Karpas-422 (cell line): ENCODE data around the gene FCRL6. TPM values are rescaled to one million over a fixed set of nuclear protein-coding genes. Genes with fewer than 3 reads are reported as not detected.

Experiments
- DNase-seq: peaks from one replicate; pipeline ENCODE4 v3.0.0-alpha.2; 2015
- H2AFZ ChIP-seq: fragments of 200-600 bp; sonication (generic); 2 replicates; pipeline ENCODE4 v1.6.1; 2014; ENCODE audit warnings: antibody characterized with exemption, low read length, mixed read lengths
- H3K27ac ChIP-seq: fragments of 200-600 bp; sonication (generic); 2 replicates; pipeline ENCODE4 v1.5.1; 2014; ENCODE audit warnings: mild to moderate bottlenecking, low read length, moderate library complexity
- H3K27me3 ChIP-seq: fragments of 200-600 bp; sonication (generic); 2 replicates; pipeline ENCODE4 v1.6.1; 2014; ENCODE audit warnings: low read length, mixed read lengths
- H3K36me3 ChIP-seq: fragments of 200-600 bp; sonication (generic); 2 replicates; pipeline ENCODE4 v1.6.1; 2014; ENCODE audit warnings: low read length, mixed read lengths; ENCODE audit not compliant: insufficient read depth
- H3K4me1 ChIP-seq: fragments of 200-600 bp; sonication (generic); 2 replicates; pipeline ENCODE4 v1.6.1; 2014; ENCODE audit warnings: mild to moderate bottlenecking, low read length, mixed read lengths
- H3K4me2 ChIP-seq: fragments of 200-600 bp; sonication (generic); 2 replicates; pipeline ENCODE4 v1.6.1; 2014; ENCODE audit warnings: low read length, low read depth, mild to moderate bottlenecking; ENCODE audit not compliant: poor library complexity, severe bottlenecking
- H3K4me3 ChIP-seq: fragments of 200-600 bp; sonication (generic); 2 replicates; pipeline ENCODE4 v1.5.1; 2014; ENCODE audit warnings: mild to moderate bottlenecking, antibody characterized with exemption, low read length, mixed read lengths
- H3K79me2 ChIP-seq: fragments of 200-600 bp; sonication (generic); 2 replicates; pipeline ENCODE4 v1.6.1; 2014; ENCODE audit warnings: mild to moderate bottlenecking, low read length, mixed read lengths
- H3K9ac ChIP-seq: fragments of 200-600 bp; sonication (generic); 2 replicates; pipeline ENCODE4 v1.6.0; 2014; ENCODE audit warnings: low read length
- H3K9me2 ChIP-seq: fragments of 200-600 bp; sonication (generic), shearing (Covaris generic); replicated peaks from 2 replicates; pipeline ENCODE4 v1.6.0; 2014; ENCODE audit warnings: mild to moderate bottlenecking, low read length, moderate library complexity; ENCODE audit not compliant: insufficient read depth
- H3K9me3 ChIP-seq: fragments of 300-700, 200-600 bp; sonication (generic); 2 replicates; pipeline ENCODE4 v1.6.1; 2014; ENCODE audit warnings: low read length, mixed read lengths
- H4K20me1 ChIP-seq: fragments of 200-600 bp; sonication (generic); 2 replicates; pipeline ENCODE4 v1.6.1; 2014; ENCODE audit warnings: mild to moderate bottlenecking, antibody characterized with exemption, low read length, low read depth; ENCODE audit not compliant: insufficient read depth
- total RNA-seq: library from RNA; depleted of rRNA; stranded (reverse); fragments of >200 nt; shearing (Covaris generic); gene quantifications from 2 replicates; pipeline ENCODE4 v1.2.3, GENCODE V29; 2014; ENCODE audit warnings: low replicate concordance

Gene FCRL6
- total RNA-seq, 1 experiment from 2014 or later: not detected

GRCh38 chr1:159804924-159805323, 2.8 kb downstream of the FCRL6 start:
- DNase-seq: no peak
- no peaks in the 10 kb centered on the region for H3K79me2 ChIP-seq
- H3K27me3 ChIP-seq: no peaks in the 10 kb centered on the region
- H3K36me3 ChIP-seq: no peaks in the 10 kb centered on the region
- no peak overlapping the region for H3K4me2 ChIP-seq
- H3K4me3 ChIP-seq: no peak overlapping the region
- no peak overlapping the region for H3K27ac ChIP-seq
- no peak overlapping the region for H3K9ac ChIP-seq
- H3K9me2 ChIP-seq: no peaks in the 10 kb centered on the region
- no peak overlapping the region for H2AFZ ChIP-seq
- no peaks in the 10 kb centered on the region for H3K4me1 ChIP-seq
- no peaks in the 10 kb centered on the region for H4K20me1 ChIP-seq
- H3K9me3 ChIP-seq: no peaks in the 10 kb centered on the region

- no peak for DNase-seq
- H3K4me1 ChIP-seq: no peaks in the 10 kb centered on the region
- H3K4me3 ChIP-seq: no peak overlapping the region
- no peaks in the 10 kb centered on the region for H3K9me2 ChIP-seq
- H3K36me3 ChIP-seq: no peaks in the 10 kb centered on the region
- H3K9ac ChIP-seq: no peak overlapping the region
- H3K9me3 ChIP-seq: no peaks in the 10 kb centered on the region
- no peak overlapping the region for H3K27ac ChIP-seq
- no peak overlapping the region for H2AFZ ChIP-seq
- H3K79me2 ChIP-seq: no peaks in the 10 kb centered on the region
- H3K27me3 ChIP-seq: no peaks in the 10 kb centered on the region
- H3K4me2 ChIP-seq: no peak overlapping the region
- H4K20me1 ChIP-seq: no peaks in the 10 kb centered on the region
Observed at GRCh38 chr1:159815926-159816325, 13.8 kb downstream of the FCRL6 start.

DNA sequence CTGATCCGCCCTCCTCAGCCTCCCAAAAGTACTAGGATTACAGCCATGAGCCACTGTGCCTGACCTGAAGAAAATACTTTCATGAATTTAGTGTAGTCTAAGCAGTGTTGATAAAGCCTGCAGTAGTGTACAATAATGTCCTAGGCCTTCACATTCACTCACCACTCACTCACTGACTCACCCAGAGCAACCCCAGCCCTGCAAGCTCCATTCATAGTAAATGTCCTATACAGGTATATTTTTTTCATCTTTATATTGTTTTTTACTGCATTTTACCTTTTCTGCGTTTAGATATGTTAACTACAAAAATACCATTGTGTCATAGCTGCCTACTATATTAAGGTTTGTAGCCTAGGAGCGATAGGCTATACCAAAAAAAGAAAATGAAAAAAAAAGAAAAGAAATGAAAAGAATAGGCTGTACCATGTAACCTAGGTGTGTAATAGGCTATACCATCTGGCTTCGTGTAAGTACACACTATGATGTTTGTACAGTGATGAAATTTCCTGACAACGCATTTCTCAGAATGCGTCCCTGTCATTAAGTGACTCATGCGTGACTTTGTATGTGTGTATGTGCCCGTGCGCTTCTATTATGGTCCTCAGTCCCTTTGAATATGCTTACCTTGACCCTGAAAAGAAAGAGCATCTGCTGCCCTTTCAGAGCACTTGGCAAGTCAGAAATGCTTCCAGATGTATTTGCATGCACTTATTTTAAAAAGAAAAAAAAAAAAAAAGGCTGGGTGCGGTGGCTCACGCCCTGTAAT, 15.3 kb downstream of the FCRL6 start:
- Histone ChIP-seq H3K4me2 (no peak overlapping the region), H3K9me3 (no peaks in the 10 kb centered on the region), H3K9ac (no peak overlapping the region), H4K20me1 (no peaks in the 10 kb centered on the region), H3K4me1 (no peaks in the 10 kb centered on the region), H3K79me2 (no peaks in the 10 kb centered on the region), H2AFZ (no peak overlapping the region), H3K27ac (no peak overlapping the region), H3K9me2 (no peaks in the 10 kb centered on the region), H3K4me3 (no peak overlapping the region), H3K27me3 (no peaks in the 10 kb centered on the region), H3K36me3 (no peaks in the 10 kb centered on the region)
- DNase-seq: no peak

- H3K4me3 ChIP-seq: no peak overlapping the region
- no peaks in the 10 kb centered on the region for H3K79me2 ChIP-seq
- no peaks in the 10 kb centered on the region for H3K9me2 ChIP-seq
- H3K4me2 ChIP-seq: no peak overlapping the region
- no peaks in the 10 kb centered on the region for H3K36me3 ChIP-seq
- H3K27me3 ChIP-seq: no peaks in the 10 kb centered on the region
- no peaks in the 10 kb centered on the region for H4K20me1 ChIP-seq
- H3K9me3 ChIP-seq: no peaks in the 10 kb centered on the region
- no peak for DNase-seq
- H3K4me1 ChIP-seq: no peaks in the 10 kb centered on the region
- H3K27ac ChIP-seq: no peak overlapping the region
- H3K9ac ChIP-seq: no peak overlapping the region
- no peak overlapping the region for H2AFZ ChIP-seq
Observed at GRCh38 chr1:159821171-159821867, 19.2 kb downstream of the FCRL6 start.

DNA sequence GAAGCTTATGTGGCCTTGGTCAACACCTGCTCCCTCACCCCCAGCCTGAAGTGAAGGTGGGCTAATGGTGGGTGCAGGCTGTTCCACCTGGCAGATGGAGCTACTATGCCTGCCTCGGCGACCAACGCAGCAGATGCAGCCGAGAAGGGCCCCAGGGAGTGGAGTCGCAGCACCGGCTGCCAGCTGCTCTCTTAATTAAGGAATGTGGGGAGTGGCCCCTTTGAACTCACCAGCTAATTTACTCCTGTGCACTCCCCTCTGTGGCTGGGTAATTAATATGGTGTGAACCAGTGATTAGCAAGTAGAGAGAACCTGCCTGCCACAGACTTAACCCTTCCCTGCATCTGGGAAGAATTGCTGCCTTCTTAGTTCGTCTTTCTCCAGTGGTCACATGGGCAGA, 21.2 kb downstream of the FCRL6 start:
- Histone ChIP-seq H3K27me3 (no peaks in the 10 kb centered on the region), H3K79me2 (no peaks in the 10 kb centered on the region), H3K9ac (no peak overlapping the region), H3K9me3 (no peaks in the 10 kb centered on the region), H3K36me3 (no peaks in the 10 kb centered on the region), H3K4me3 (no peak overlapping the region), H3K4me2 (no peak overlapping the region), H2AFZ (no peak overlapping the region), H3K27ac (no peak overlapping the region), H3K4me1 (no peaks in the 10 kb centered on the region), H4K20me1 (no peaks in the 10 kb centered on the region), H3K9me2 (no peaks in the 10 kb centered on the region)
- DNase-seq: no peak

- H3K27ac ChIP-seq: no peak overlapping the region
- H2AFZ ChIP-seq: no peak overlapping the region
- no peaks in the 10 kb centered on the region for H4K20me1 ChIP-seq
- no peaks in the 10 kb centered on the region for H3K9me3 ChIP-seq
- no peak for DNase-seq
- no peak overlapping the region for H3K9ac ChIP-seq
- no peaks in the 10 kb centered on the region for H3K36me3 ChIP-seq
- H3K4me3 ChIP-seq: no peak overlapping the region
- H3K27me3 ChIP-seq: no peaks in the 10 kb centered on the region
- H3K4me1 ChIP-seq: no peaks in the 10 kb centered on the region
- no peaks in the 10 kb centered on the region for H3K9me2 ChIP-seq
- H3K79me2 ChIP-seq: no peaks in the 10 kb centered on the region
- H3K4me2 ChIP-seq: no peak overlapping the region
Observed at GRCh38 chr1:159825564-159825963, 23.4 kb downstream of the FCRL6 start.

GRCh38 chr1:159826441-159827101, 24.4 kb downstream of the FCRL6 start, which contains the start of gene SLAMF8:
TSS of gene SLAMF8 (plus strand) at chr1:159826873. CDS start at chr1:159826899, 26 bp downstream.
- H3K9ac ChIP-seq: no peak within 1 kb of the TSS
- no peaks in the 10 kb centered on the region for H3K27me3 ChIP-seq
- no peaks in the 10 kb centered on the region for H3K79me2 ChIP-seq
- H3K9me2 ChIP-seq: no peaks in the 10 kb centered on the region
- no peak within 1 kb of the TSS for H2AFZ ChIP-seq
- H3K4me2 ChIP-seq: no peak within 1 kb of the TSS
- H3K4me1 ChIP-seq: no peaks in the 10 kb centered on the region
- H3K27ac ChIP-seq: no peak within 1 kb of the TSS
- H3K4me3 ChIP-seq: no peak within 1 kb of the TSS
- no peaks in the 10 kb centered on the region for H3K36me3 ChIP-seq
- H3K9me3 ChIP-seq: no peaks in the 10 kb centered on the region
- H4K20me1 ChIP-seq: no peaks in the 10 kb centered on the region
- DNase-seq: no peak

- Histone ChIP-seq H3K27ac (no peak overlapping the region), H3K4me3 (no peak overlapping the region), H4K20me1 (no peaks in the 10 kb centered on the region), H3K9me3 (no peaks in the 10 kb centered on the region), H3K4me1 (no peaks in the 10 kb centered on the region), H3K9me2 (no peaks in the 10 kb centered on the region), H3K27me3 (no peaks in the 10 kb centered on the region), H2AFZ (no peak overlapping the region), H3K4me2 (no peak overlapping the region), H3K79me2 (no peaks in the 10 kb centered on the region), H3K9ac (no peak overlapping the region), H3K36me3 (no peaks in the 10 kb centered on the region)
- no peak for DNase-seq
Observed at GRCh38 chr1:159827102-159827490, 24.9 kb downstream of the FCRL6 start.
